Measurements from ENCODE around the gene CYB5R3. TPM values are rescaled to one million over a fixed set of nuclear protein-coding genes. Genes with fewer than 3 reads are reported as not detected.

CYB5R3 gene
- polyA plus RNA-seq, 1 donor (not counting 4 experiments of a cell fraction or from before 2014, with no cell fraction given) = 102 TPM

DNA sequence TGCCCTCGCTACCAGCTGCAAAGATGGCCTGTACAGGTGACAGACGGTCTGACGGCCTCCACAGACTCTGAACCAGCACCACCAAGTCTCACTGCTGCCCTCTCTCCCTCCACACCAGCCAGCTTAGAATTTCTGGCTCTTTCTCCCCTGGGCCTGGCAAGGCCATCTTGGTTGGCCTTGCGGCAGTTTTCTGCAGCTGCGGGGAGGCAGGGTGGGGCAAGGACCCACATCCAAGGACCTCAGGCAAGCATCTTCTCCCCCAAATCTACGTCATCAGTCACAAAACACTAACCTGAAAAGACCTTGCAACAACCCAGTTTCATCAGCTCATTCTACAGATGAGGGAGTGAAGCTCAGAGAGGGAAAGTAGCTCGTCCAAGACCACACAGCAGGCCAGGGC lies 22.8 kb downstream of the CYB5R3 start:
- no peak for TF ChIP-seq EZH2 (IDR thresholded peaks at IDR 0.05; ENCODE audit: low read length)
- TF ChIP-seq, protein P1, sequence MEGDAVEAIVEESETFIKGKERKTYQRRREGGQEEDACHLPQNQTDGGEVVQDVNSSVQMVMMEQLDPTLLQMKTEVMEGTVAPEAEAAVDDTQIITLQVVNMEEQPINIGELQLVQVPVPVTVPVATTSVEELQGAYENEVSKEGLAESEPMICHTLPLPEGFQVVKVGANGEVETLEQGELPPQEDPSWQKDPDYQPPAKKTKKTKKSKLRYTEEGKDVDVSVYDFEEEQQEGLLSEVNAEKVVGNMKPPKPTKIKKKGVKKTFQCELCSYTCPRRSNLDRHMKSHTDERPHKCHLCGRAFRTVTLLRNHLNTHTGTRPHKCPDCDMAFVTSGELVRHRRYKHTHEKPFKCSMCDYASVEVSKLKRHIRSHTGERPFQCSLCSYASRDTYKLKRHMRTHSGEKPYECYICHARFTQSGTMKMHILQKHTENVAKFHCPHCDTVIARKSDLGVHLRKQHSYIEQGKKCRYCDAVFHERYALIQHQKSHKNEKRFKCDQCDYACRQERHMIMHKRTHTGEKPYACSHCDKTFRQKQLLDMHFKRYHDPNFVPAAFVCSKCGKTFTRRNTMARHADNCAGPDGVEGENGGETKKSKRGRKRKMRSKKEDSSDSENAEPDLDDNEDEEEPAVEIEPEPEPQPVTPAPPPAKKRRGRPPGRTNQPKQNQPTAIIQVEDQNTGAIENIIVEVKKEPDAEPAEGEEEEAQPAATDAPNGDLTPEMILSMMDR (optimal IDR thresholded peaks at IDR 0.05 in 1 of 3, IDR thresholded peaks at IDR 0.05 in 1 of 3, conservative IDR thresholded peaks at IDR 0.05 in 1 of 3; ENCODE audit: extremely low read depth in 1 of 3, insufficient read depth in 2 of 3, low read length in 3 of 3) = no peak
- Histone ChIP-seq H3K4me1 (ENCODE audit: control insufficient read depth, extremely low read depth, insufficient read depth, low read length) (peaks cover 18% of the 10 kb centered on the region), H3K27me3 (ENCODE audit: control insufficient read depth, extremely low read depth, insufficient read depth, low read length) (no peaks in the 10 kb centered on the region), H3K79me2 (ENCODE audit: control insufficient read depth, insufficient read depth, low read length) (peaks cover 7% of the 10 kb centered on the region), H3K4me2 (ENCODE audit: control insufficient read depth, extremely low read depth, insufficient read depth, low read depth, low read length) (no peak overlapping the region), H3K4me3 (ENCODE audit: control insufficient read depth in 2 of 3, extremely low read depth in 1 of 3, insufficient read depth in 2 of 3, low read depth in 1 of 3, low read length in 3 of 3) (no peak overlapping the region), H3K27ac (ENCODE audit: control insufficient read depth, insufficient read depth, low read length) (no peak overlapping the region), H4K20me1 (ENCODE audit: control insufficient read depth, extremely low read depth, insufficient read depth, low read length) (peaks cover 2% of the 10 kb centered on the region), H3K9ac (ENCODE audit: control insufficient read depth, extremely low read depth, insufficient read depth, low read length) (no peak overlapping the region), H3K36me3 (ENCODE audit: control insufficient read depth in 2 of 2, extremely low read depth in 1 of 2, insufficient read depth in 2 of 2, low read length in 2 of 2) (peaks cover 49 to 50% of the 10 kb centered on the region in 2 experiments), H3K9me1 (ENCODE audit: control insufficient read depth, extremely low read depth, insufficient read depth, low read length) (no peaks in the 10 kb centered on the region), H3K9me3 (ENCODE audit: control insufficient read depth, low read depth, low read length) (no peaks in the 10 kb centered on the region), H2AFZ (ENCODE audit: control insufficient read depth, low read length) (no peak overlapping the region)
- DNase-seq (ENCODE audit: low read depth, low spot score) (no peak), FAIRE-seq (no peak)
- dilution Hi-C loops (cut with MboI; ENCODE audit: extremely low pct_ligation_motif_present, low sequenced_read_pairs) = no loop called here

DNA sequence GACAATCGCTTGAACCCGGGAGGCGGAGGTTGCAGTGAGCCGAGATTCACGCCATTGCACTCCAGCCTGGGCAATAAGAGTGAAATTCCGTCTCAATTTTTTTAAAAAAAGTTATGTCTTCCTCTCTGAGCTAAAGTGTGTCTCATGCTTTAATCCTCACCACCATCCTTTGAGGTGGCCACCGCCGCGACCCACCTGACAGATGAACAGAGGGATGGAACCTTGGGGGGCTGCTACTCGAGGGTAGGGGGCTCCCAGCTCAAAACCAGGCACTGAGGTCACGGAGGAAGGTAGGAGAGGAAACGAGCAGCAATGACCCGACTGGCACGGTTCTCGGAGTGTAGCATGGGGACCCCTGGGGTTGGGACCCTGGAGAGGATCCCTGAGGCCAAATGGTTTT lies 23.8 kb downstream of the CYB5R3 start:
- H3K79me2 ChIP-seq (ENCODE audit: control insufficient read depth, insufficient read depth, low read length) = peaks cover 2% of the 10 kb centered on the region

More for the DNA sequence above, 23.8 kb downstream of the CYB5R3 start:
- dilution Hi-C loops (cut with MboI; ENCODE audit: extremely low pct_ligation_motif_present, low sequenced_read_pairs) = no loop called here
- Histone ChIP-seq H2AFZ (ENCODE audit: control insufficient read depth, low read length) (no peak overlapping the region), H3K4me2 (ENCODE audit: control insufficient read depth, extremely low read depth, insufficient read depth, low read depth, low read length) (no peak overlapping the region), H3K9me1 (ENCODE audit: control insufficient read depth, extremely low read depth, insufficient read depth, low read length) (no peaks in the 10 kb centered on the region), H3K27ac (ENCODE audit: control insufficient read depth, insufficient read depth, low read length) (no peak overlapping the region), H3K9ac (ENCODE audit: control insufficient read depth, extremely low read depth, insufficient read depth, low read length) (no peak overlapping the region), H3K9me3 (ENCODE audit: control insufficient read depth, low read depth, low read length) (no peaks in the 10 kb centered on the region), H3K27me3 (ENCODE audit: control insufficient read depth, extremely low read depth, insufficient read depth, low read length) (no peaks in the 10 kb centered on the region), H3K4me1 (ENCODE audit: control insufficient read depth, extremely low read depth, insufficient read depth, low read length) (peaks cover 19% of the 10 kb centered on the region), H3K36me3 (ENCODE audit: control insufficient read depth in 2 of 2, extremely low read depth in 1 of 2, insufficient read depth in 2 of 2, low read length in 2 of 2) (peaks cover 44 to 49% of the 10 kb centered on the region in 2 experiments), H3K4me3 (ENCODE audit: control insufficient read depth in 2 of 3, extremely low read depth in 1 of 3, insufficient read depth in 2 of 3, low read depth in 1 of 3, low read length in 3 of 3) (no peak overlapping the region), H4K20me1 (ENCODE audit: control insufficient read depth, extremely low read depth, insufficient read depth, low read length) (peaks cover 4% of the 10 kb centered on the region)
- FAIRE-seq (no peak), DNase-seq (ENCODE audit: low read depth, low spot score) (no peak)
- TF ChIP-seq, protein P1 (optimal IDR thresholded peaks at IDR 0.05 in 1 of 3, IDR thresholded peaks at IDR 0.05 in 1 of 3, conservative IDR thresholded peaks at IDR 0.05 in 1 of 3; ENCODE audit: extremely low read depth in 1 of 3, insufficient read depth in 2 of 3, low read length in 3 of 3) = no peak

Measured in keratinocyte (primary cell).